Measurements from ENCODE around the gene SARM1.

GRCh38 chr17:28412099-28412498 is 40.6 kb downstream of the SARM1 start:
- TF ChIP-seq POLR2A (IDR thresholded peaks at IDR 0.05; ENCODE audit: extremely low read depth, insufficient read length) = no peak
- TF ChIP-seq CTCF (IDR thresholded peaks at IDR 0.05; ENCODE audit: low read depth, low read length) = no peak
- TF ChIP-seq MAX (IDR thresholded peaks at IDR 0.05; ENCODE audit: low read depth, low read length) = no peak

Data from NB4 (cell line).